HG03103 (cell line): ENCODE measurements around the gene AKIRIN2.
A peak's percentile ranks its signal among the peaks of the same experiment; 100 is the strongest.

Experiments used
- ATAC-seq: cut with Tn5 transposase; IDR thresholded peaks from one replicate; pipeline ENCODE4 v1.9.1; 2021; ENCODE audit warnings: low read depth; ENCODE audit not compliant: unreplicated experiment

AKIRIN2 gene

DNA sequence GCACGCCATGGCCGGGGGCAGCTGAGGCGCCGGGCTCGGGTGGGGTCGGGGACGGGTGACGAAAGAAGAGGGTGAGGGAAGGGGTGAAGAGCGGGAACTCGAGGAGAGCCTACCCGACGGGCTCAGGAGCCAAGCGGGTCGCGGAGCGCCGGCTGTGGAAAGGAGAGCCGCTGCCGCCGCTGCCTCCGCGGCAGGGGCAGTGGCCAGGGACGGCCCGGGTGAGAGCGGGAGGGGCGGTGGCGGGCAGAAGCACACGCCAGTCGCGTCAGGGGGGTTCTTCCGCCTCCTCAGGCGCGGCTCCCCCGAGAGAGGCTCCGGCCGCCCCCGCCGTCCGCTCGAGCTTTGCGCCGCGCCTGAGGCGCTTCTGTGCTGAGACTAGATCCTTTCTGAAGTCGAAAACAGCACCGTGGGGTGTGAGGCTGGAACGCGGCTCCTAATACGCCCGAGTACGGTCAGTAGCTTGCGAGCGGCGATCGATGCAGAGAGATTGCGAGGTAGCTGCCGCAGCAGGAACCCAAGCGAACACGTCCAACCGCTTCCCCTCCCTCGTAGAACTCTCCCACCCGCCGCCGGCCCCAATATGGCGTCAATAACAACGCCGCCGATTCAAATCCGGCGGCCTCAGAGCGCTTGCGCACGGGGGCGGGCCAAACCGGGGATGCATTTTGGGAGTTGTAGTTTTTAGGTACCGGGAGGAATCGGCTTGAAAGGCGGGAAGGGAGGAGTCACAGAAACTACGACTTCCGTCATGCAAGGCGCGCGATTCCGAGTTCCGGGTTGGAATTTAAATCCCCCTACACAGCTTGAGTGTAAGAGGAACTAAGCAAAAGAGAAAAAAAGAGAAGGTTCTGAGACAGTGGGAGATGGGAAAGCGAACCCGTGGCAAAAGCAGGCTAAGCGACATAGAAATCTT, at the start of gene AKIRIN2:
Gene AKIRIN2 (minus strand): TSS at position 558 of the 913 bp plus-strand sequence. CDS start 549 bp downstream, at position 9.
- peak; percentile 61 for ATAC-seq

- no peak for ATAC-seq
Observed at GRCh38 chr6:87747646-87748045, 45.6 kb upstream of the AKIRIN2 start.

GRCh38 chr6:87745966-87746721, 44.1 kb upstream of the AKIRIN2 start:
- ATAC-seq, result no peak

GRCh38 chr6:87743454-87743853, 41.4 kb upstream of the AKIRIN2 start:
- no peak for ATAC-seq

GRCh38 chr6:87742106-87742505, 40.1 kb upstream of the AKIRIN2 start:
- no peak for ATAC-seq

GRCh38 chr6:87741001-87741650, 39.1 kb upstream of the AKIRIN2 start:
- no peak for ATAC-seq

DNA sequence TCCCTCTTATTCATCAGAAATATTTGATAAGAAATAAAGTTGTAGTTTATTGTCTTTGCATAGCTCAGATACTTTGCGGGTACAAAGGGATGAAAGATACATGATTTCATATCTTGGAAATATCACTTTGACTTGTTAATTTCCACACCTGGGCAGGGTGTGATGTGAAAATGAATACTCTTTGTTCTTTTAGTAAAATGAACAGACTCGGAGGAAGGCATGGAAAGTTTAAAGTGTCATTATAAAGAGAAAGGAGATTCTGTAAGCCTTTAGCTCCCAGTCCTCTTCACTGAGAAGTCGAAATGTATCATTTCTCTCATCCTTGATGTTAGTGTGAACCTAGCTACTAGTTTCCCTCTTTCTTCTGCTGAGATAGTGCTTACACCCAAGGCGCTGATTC, 36.7 kb upstream of the AKIRIN2 start:
- ATAC-seq, result no peak

DNA sequence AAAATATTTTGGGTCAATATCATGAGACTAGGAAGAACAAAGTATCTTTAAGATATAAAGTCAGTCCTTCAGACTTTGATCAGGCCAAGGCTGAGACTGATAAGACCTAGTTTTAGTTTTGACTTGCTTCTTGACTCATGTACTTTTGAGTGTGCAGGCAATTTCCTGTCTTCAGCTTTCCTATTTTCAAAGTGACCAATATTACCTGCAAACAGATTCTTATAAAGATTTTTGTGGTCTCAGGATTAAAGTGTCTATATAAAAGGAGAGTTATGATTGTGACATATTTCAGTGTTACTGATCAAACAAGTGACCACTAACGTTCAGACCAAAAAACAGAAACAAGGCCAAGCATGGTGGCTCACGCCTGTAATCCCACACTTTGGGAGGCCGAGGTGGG, 36.0 kb upstream of the AKIRIN2 start:
- ATAC-seq, result no peak

DNA sequence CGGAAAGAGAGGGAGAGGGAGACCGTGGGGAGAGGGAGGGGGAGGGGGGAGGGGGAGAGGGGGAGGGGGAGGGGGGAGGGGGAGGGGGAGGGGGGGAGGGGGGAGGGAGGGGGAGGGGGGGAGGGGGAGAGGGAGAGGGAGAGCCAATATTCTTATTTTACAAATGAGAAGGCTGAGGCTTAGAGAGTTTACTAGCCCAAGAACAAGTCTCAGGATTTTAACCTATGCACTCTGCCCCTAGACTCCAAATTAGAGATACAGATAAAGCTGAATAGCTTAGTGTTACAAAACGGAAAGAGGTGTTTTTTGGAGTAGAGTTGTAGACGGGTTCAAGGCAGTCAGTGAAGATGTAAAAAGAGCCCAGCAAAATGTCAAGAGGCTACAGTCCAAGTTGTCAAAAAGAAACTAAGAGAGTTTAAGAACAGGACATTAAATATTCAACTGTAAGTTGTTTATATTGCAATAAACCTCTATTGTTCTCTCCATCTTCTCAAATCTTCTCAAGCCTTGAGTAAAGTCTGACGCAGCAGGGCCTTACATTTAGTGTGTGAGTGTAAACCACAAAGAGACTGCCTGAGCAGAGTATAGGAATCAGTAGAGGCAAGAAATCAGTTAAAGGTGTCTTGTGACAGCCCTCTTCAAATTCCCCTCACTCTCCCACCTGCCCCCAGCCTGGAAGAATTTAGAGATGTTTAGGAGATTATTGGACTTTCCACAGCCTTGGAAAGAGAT, 34.9 kb upstream of the AKIRIN2 start:
- no peak for ATAC-seq

DNA sequence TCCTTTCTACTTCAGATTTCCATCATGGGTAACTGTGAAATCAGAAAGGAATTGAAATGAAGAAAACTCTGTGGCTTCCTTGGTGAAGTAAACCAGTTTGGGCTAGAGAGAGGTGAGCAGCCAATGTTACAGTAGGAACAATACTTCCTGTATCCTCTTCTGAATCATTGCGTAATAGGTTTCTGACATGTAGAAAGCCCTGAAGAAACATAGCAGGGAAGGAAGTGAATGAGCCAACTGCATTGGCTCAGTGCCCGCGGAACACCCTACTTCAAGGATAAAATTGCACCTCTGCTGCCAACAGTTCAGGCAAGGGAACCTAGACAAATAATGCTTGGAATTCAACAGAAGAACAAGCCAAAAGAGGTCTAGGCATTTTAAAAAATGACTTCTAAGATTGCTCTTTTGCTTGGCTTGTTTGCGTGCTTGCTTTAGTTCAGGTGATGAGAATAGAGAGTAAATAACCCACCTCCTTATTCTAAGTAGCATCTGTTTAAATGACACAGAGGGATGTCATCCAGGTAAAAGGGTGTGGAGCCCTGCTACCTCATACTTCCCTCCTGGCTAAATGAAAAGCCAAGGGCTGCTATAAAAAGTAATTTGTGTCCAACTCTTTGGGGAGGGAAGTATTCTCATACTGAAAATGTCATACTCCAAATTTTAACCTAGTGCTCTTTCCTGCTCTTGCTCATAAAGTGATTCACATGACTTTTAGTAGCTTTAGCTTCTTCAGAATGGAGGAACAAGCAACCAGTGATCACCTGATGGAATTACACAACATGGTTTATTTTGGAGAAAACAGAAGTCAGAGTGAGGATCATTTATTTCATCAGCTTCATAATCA, 30.0 kb upstream of the AKIRIN2 start:
- peak; percentile 80 for ATAC-seq

GRCh38 chr6:87731080-87731479, 29.0 kb upstream of the AKIRIN2 start:
- ATAC-seq, result no peak

- ATAC-seq, result no peak
Observed at GRCh38 chr6:87729965-87730719, 28.1 kb upstream of the AKIRIN2 start.

GRCh38 chr6:87728706-87729105, 26.7 kb upstream of the AKIRIN2 start:
- no peak for ATAC-seq

DNA sequence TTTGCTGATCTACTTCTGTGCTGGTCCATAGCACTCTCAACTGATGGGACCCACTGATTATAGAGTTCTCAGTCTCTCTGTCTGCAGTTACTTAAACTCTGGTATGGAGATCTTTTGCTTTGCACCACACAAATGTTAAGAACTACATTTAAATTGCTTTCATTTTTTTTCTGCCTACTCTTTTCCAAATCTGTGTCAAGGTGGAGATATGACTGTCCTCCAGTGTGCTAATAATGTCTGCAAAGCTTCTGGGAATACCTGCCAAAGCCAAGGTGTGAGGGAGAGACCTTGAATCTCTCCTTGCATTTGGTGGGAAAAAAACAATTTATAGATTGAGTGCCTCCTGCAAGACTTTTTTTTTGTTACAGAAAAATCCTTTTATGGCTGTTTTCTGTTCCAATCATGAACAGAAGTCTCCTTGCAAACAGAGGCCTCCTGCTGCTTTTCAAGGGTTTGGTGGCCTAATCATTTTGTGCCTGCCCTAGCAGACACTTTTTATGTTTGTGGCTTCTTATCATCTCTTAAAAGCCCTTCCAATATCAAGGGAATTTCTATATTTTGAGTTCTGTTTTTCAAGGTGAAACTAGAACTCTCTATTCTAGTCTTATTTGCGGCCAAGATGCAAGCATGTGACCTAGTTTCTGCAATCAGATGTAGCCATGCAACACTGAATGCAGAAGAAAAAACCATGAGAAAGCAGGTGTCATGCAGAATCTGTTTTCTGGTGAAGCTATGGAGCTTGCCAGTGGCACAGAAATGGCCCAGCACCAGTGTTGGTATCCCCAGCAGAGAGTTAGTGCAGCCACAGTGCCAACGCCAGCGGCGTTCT, 23.2 kb upstream of the AKIRIN2 start:
- peak; percentile 81 for ATAC-seq

- ATAC-seq, result no peak
Observed at GRCh38 chr6:87723170-87724078, 21.4 kb upstream of the AKIRIN2 start.

GRCh38 chr6:87722540-87723169, 20.6 kb upstream of the AKIRIN2 start:
- ATAC-seq, result no peak

DNA sequence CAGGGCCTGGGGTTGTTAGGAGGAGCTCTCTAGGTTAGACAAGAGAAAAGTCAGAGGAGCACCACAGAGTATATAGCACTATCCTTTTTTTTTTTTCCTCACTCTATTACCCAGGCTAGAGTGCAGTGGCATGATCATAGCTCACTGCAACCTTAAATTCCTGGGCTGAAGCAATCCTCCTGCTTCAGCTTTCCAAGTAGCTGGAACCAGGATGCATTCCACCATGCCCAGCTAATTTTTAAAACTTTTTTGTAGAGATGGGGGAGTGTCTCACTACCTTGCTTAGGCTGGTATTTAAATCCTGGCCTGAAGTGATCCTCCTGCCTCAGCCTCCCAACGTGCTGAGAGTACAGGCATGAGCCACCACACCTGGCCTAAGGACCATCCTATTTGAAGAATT, 19.3 kb upstream of the AKIRIN2 start:
- ATAC-seq, result no peak
